GM12878 (cell line): ENCODE measurements around the gene LYVE1. TPM values are rescaled to one million over a fixed set of nuclear protein-coding genes. Genes with fewer than 3 reads are reported as not detected.

Experiments
- BCL11A ChIP-seq: IDR thresholded peaks from 2 replicates; pipeline ENCODE4 v1.6.1; 2011; ENCODE audit warnings: low read depth, low read length
- FOXM1 ChIP-seq: IDR thresholded peaks from 2 replicates; pipeline ENCODE4 v1.6.1; 2012; ENCODE audit warnings: low read depth, mild to moderate bottlenecking, inconsistent platforms, low read length, moderate library complexity
- HDAC2 ChIP-seq: fragments of 200-600 bp; sonication (generic); IDR thresholded peaks from 2 replicates; pipeline ENCODE4 v1.6.1; 2017
- JUNB ChIP-seq: IDR thresholded peaks from 2 replicates; pipeline ENCODE4 v1.6.1; 2016; ENCODE audit warnings: antibody characterized with exemption, mild to moderate bottlenecking
- JUND ChIP-seq: IDR thresholded peaks from 2 replicates; pipeline ENCODE4 v1.6.1; 2012; ENCODE audit warnings: low read depth, mild to moderate bottlenecking, low read length, improper control_type of control experiment, moderate library complexity
- MLLT1 ChIP-seq: fragments of 450-650 bp; IDR thresholded peaks from 2 replicates; pipeline ENCODE4 v1.6.1; 2016; ENCODE audit warnings: mild to moderate bottlenecking
- MYB ChIP-seq: fragments of 150-350 bp; IDR thresholded peaks from 2 replicates; pipeline ENCODE4 v1.6.1; 2014; ENCODE audit warnings: mild to moderate bottlenecking, low read depth, low read length, borderline replicate concordance
- PAX8 ChIP-seq: fragments of 450-650 bp; IDR thresholded peaks from 2 replicates; pipeline ENCODE4 v1.6.1; 2017; ENCODE audit warnings: mild to moderate bottlenecking, moderate library complexity
- RUNX3 ChIP-seq: IDR thresholded peaks from 2 replicates; pipeline ENCODE4 v1.6.1; 2012; ENCODE audit warnings: low read length, inconsistent platforms
- STAT3 ChIP-seq: IDR thresholded peaks from 2 replicates; pipeline ENCODE4 v1.6.1; 2011; ENCODE audit warnings: low read depth, low read length, improper control_type of control experiment
- polyA plus RNA-seq, 11 experiments: library from polyadenylated mRNA; depleted of rRNA in 4 of 11; unstranded in 6 of 11; stranded (reverse) in 5 of 11; fragments of >200 nt; fragmentation: Nextera tagmentation in 4 of 11; fragmentation: Illumina TruSeq in 1 of 11; extraction: Ambion mirVana in 4 of 11; extraction: Trizol in 1 of 11; gene quantifications; 1 replicate in 1 of 11; 2 replicates in 10 of 11; pipeline versions ENCODE4 v1.2.1 to v1.2.3, GENCODE V29; 2011 to 2016; ENCODE audit warnings: inconsistent platforms in 2 of 11, missing spikeins in 2 of 11, low read depth in 1 of 11
- total RNA-seq, 4 experiments: library from RNA; depleted of rRNA in 3 of 4; stranded (reverse); fragments of >200 nt in 3 of 4; fragmentation: Illumina TruSeq in 1 of 4; extraction: Trizol in 1 of 4; gene quantifications; 2 replicates each; pipeline versions ENCODE4 v1.2.1 to v1.2.3, GENCODE V29; 2013 to 2021
- TF ChIP-seq, protein P1 (sequence below): fragments of 450-650 bp; conservative IDR thresholded peaks from 2 replicates; pipeline ENCODE4 v1.6.1; 2017; ENCODE audit warnings: mild to moderate bottlenecking, moderate library complexity
- TF ChIP-seq, protein P2 (sequence below): IDR thresholded peaks from 2 replicates; pipeline ENCODE4 v1.6.1; 2011; ENCODE audit warnings: borderline replicate concordance, low read depth, mild to moderate bottlenecking, moderate library complexity, low read length; ENCODE audit not compliant: insufficient read depth, poor library complexity, severe bottlenecking
- TF ChIP-seq, protein P3 (sequence below): IDR thresholded peaks from 2 replicates; pipeline ENCODE4 v1.6.1; 2011; ENCODE audit warnings: low read depth, mild to moderate bottlenecking, low read length, moderate library complexity, borderline replicate concordance; ENCODE audit errors: extremely low read depth
- TF ChIP-seq, protein P4 (sequence below): fragments of 450-650 bp; formaldehyde crosslinking; IDR thresholded peaks from 2 replicates; pipeline ENCODE4 v1.5.0; 2022; ENCODE audit warnings: mild to moderate bottlenecking, missing genetic modification characterization
- TF ChIP-seq, protein P5 (sequence below): IDR thresholded peaks from 2 replicates; pipeline ENCODE4 v1.6.1; 2012; ENCODE audit warnings: improper control_type of control experiment, low read depth, low read length; ENCODE audit not compliant: insufficient replicate concordance

LYVE1 gene
- total and polyA plus RNA-seq, 10 of the 15 experiments (the other 5 are each of a cell fraction or from before 2014, with no cell fraction given) = 0.15 TPM; not detected in 9

- TF ChIP-seq, protein P1, sequence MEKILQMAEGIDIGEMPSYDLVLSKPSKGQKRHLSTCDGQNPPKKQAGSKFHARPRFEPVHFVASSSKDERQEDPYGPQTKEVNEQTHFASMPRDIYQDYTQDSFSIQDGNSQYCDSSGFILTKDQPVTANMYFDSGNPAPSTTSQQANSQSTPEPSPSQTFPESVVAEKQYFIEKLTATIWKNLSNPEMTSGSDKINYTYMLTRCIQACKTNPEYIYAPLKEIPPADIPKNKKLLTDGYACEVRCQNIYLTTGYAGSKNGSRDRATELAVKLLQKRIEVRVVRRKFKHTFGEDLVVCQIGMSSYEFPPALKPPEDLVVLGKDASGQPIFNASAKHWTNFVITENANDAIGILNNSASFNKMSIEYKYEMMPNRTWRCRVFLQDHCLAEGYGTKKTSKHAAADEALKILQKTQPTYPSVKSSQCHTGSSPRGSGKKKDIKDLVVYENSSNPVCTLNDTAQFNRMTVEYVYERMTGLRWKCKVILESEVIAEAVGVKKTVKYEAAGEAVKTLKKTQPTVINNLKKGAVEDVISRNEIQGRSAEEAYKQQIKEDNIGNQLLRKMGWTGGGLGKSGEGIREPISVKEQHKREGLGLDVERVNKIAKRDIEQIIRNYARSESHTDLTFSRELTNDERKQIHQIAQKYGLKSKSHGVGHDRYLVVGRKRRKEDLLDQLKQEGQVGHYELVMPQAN = peak; percentile 93
- TF ChIP-seq RUNX3 = peak; percentile 71
- TF ChIP-seq JUNB = no peak
- TF ChIP-seq, protein P2, sequence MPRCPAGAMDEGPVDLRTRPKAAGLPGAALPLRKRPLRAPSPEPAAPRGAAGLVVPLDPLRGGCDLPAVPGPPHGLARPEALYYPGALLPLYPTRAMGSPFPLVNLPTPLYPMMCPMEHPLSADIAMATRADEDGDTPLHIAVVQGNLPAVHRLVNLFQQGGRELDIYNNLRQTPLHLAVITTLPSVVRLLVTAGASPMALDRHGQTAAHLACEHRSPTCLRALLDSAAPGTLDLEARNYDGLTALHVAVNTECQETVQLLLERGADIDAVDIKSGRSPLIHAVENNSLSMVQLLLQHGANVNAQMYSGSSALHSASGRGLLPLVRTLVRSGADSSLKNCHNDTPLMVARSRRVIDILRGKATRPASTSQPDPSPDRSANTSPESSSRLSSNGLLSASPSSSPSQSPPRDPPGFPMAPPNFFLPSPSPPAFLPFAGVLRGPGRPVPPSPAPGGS = no peak
- no peak for TF ChIP-seq MYB
- no peak for TF ChIP-seq JUND
- TF ChIP-seq STAT3 = no peak
- no peak for TF ChIP-seq PAX8
- TF ChIP-seq, protein P3, sequence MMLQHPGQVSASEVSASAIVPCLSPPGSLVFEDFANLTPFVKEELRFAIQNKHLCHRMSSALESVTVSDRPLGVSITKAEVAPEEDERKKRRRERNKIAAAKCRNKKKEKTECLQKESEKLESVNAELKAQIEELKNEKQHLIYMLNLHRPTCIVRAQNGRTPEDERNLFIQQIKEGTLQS = peak; percentile 84; the same call in 1 of the 2 replicates
- TF ChIP-seq, protein P4, sequence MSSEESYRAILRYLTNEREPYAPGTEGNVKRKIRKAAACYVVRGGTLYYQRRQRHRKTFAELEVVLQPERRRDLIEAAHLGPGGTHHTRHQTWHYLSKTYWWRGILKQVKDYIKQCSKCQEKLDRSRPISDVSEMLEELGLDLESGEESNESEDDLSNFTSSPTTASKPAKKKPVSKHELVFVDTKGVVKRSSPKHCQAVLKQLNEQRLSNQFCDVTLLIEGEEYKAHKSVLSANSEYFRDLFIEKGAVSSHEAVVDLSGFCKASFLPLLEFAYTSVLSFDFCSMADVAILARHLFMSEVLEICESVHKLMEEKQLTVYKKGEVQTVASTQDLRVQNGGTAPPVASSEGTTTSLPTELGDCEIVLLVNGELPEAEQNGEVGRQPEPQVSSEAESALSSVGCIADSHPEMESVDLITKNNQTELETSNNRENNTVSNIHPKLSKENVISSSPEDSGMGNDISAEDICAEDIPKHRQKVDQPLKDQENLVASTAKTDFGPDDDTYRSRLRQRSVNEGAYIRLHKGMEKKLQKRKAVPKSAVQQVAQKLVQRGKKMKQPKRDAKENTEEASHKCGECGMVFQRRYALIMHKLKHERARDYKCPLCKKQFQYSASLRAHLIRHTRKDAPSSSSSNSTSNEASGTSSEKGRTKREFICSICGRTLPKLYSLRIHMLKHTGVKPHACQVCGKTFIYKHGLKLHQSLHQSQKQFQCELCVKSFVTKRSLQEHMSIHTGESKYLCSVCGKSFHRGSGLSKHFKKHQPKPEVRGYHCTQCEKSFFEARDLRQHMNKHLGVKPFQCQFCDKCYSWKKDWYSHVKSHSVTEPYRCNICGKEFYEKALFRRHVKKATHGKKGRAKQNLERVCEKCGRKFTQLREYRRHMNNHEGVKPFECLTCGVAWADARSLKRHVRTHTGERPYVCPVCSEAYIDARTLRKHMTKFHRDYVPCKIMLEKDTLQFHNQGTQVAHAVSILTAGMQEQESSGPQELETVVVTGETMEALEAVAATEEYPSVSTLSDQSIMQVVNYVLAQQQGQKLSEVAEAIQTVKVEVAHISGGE (CRISPR knock-in tag) = no peak
- TF ChIP-seq HDAC2 = no peak
- TF ChIP-seq BCL11A = no peak
- TF ChIP-seq, protein P5, sequence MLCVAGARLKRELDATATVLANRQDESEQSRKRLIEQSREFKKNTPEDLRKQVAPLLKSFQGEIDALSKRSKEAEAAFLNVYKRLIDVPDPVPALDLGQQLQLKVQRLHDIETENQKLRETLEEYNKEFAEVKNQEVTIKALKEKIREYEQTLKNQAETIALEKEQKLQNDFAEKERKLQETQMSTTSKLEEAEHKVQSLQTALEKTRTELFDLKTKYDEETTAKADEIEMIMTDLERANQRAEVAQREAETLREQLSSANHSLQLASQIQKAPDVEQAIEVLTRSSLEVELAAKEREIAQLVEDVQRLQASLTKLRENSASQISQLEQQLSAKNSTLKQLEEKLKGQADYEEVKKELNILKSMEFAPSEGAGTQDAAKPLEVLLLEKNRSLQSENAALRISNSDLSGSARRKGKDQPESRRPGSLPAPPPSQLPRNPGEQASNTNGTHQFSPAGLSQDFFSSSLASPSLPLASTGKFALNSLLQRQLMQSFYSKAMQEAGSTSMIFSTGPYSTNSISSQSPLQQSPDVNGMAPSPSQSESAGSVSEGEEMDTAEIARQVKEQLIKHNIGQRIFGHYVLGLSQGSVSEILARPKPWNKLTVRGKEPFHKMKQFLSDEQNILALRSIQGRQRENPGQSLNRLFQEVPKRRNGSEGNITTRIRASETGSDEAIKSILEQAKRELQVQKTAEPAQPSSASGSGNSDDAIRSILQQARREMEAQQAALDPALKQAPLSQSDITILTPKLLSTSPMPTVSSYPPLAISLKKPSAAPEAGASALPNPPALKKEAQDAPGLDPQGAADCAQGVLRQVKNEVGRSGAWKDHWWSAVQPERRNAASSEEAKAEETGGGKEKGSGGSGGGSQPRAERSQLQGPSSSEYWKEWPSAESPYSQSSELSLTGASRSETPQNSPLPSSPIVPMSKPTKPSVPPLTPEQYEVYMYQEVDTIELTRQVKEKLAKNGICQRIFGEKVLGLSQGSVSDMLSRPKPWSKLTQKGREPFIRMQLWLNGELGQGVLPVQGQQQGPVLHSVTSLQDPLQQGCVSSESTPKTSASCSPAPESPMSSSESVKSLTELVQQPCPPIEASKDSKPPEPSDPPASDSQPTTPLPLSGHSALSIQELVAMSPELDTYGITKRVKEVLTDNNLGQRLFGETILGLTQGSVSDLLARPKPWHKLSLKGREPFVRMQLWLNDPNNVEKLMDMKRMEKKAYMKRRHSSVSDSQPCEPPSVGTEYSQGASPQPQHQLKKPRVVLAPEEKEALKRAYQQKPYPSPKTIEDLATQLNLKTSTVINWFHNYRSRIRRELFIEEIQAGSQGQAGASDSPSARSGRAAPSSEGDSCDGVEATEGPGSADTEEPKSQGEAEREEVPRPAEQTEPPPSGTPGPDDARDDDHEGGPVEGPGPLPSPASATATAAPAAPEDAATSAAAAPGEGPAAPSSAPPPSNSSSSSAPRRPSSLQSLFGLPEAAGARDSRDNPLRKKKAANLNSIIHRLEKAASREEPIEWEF = no peak
- TF ChIP-seq FOXM1 = 0 out of 2 replicates have a peak, but pooled peaks have one; percentile 18
- TF ChIP-seq MLLT1 = no peak
These were observed 27.4 kb downstream of the LYVE1 start, which contains the start of gene RNF141 (continued) for GRCh38 chr11:10540915-10541560.
